ENCODE data around the gene RRP36.
A peak's percentile ranks its signal among the peaks of the same experiment; 100 is the strongest.

The RRP36 gene

DNA sequence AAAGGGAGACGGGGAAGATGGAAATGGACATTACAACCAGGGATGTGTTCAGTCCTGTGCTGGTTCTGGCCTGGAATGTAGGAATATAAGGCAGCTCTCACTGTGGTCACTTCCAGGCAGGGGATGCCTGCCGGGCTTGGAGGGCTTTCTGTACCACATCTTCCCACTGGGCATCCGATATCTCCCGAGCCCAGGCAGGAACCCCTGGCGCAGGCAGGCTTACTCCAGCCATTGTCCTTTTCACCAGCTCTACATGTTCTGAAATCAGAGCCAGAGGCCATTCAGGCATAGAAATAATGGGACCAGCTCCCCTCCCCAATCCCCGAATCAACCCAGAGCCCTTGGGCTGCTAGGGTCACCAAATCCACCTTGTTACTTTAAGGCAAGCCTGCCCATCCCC lies 9.1 kb upstream of the RRP36 start:
- Histone ChIP-seq H3K36me3 (ENCODE audit: insufficient read depth, low read depth, low read length) (peaks cover 58% of the 10 kb centered on the region), H3K27me3 (ENCODE audit: insufficient read depth, low read length) (no peaks in the 10 kb centered on the region), H3K9ac (ENCODE audit: low read depth, low read length) (peak overlapping the region; percentile 91), H3K27ac (ENCODE audit: low read length) (no peak overlapping the region), H3K9me3 (ENCODE audit: insufficient read depth, low read depth, low read length) (no peaks in the 10 kb centered on the region), H3K4me1 (ENCODE audit: insufficient read depth, low read length) (peaks cover 15% of the 10 kb centered on the region; the same call in 1 of the 2 replicates), H3K4me3 (ENCODE audit: low read length) (peak overlapping the region; percentile 99)

DNA sequence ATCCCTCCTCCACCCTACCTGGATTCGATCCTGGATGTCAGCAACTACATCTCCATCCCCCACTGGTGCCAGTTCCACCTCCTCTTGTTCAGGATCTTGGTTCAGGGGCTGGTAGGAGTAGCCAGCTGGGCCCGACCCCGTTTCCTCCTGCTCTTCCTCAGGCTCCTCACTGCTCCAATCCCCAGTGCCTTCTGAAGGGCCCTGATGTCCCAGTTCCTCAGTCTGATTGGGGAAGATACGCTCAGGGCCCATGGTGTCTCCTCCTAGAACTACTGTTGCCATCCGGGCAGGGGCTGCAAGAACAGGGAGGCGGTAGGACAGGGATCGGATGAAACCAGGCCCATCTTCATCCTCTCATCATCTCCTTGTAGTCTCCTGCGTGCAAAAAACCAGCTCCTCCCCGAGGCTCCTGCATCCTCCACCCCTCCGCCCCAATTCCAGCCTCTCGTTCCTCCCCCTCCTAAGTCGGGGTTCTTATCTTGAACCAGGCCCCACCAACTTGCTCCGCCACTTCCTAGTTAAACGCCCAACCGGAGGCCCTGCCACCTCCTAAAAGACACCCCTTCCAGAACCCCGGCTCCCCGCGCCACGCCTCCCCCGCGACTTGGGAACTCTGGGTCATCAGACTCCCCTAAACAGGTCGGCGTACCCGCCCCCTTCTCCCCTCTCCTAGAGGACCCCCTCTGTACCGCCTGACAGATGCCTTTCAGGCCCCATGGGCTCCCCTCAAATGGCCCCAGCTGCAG lies 8.2 kb upstream of the RRP36 start:
- H3K9ac ChIP-seq (ENCODE audit: low read depth, low read length) = peak overlapping the region; percentile 91
- no peaks in the 10 kb centered on the region for H3K9me3 ChIP-seq (ENCODE audit: insufficient read depth, low read depth, low read length)
- peaks cover 58% of the 10 kb centered on the region for H3K36me3 ChIP-seq (ENCODE audit: insufficient read depth, low read depth, low read length)
- peak overlapping the region; percentile 99 for H3K4me3 ChIP-seq (ENCODE audit: low read length)
- peaks cover 15% of the 10 kb centered on the region; the same call in 1 of the 2 replicates for H3K4me1 ChIP-seq (ENCODE audit: insufficient read depth, low read length)
- H3K27ac ChIP-seq (ENCODE audit: low read length) = no peak overlapping the region
- no peaks in the 10 kb centered on the region for H3K27me3 ChIP-seq (ENCODE audit: insufficient read depth, low read length)

DNA sequence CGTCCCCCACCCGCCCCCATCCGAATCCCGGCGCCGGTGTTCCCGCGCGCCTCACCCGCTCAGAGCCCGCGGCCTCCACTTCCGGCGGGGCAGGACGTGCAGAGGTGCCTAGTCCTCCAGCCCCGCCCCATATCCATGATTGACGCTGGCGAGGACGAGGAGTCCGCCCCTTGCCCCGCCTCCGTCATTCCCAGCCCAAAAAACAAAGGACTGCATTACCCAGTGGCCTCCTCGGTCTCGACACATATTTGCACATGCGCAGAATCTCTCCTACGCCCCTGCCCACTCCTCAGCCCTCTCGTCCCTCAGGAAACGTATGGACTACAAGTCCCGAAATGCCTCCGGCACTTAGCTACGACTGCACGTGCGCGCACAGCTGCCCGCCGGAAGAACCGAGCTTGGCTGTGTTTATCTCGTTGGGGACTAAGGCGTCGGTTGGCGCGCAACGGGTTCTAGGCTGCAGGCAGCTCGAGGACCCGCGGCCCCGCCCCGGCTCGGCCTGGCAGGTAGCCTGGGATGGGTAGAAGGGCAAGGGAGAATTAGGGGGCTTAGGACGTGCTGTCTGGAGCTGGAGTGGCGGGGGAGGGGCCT lies 7.5 kb upstream of the RRP36 start, which contains the start of the genes KLHDC3 and MEA1:
Gene KLHDC3 (plus strand): TSS at position 407 of the 591 bp plus-strand sequence. CDS start 2,944 bp downstream, outside the sequence.
Gene MEA1 (minus strand): TSS at position 104 of the 591 bp plus-strand sequence. CDS start 133 bp downstream, outside the sequence.
- H3K36me3 ChIP-seq (ENCODE audit: insufficient read depth, low read depth, low read length) = peaks cover 58% of the 10 kb centered on the region

DNA sequence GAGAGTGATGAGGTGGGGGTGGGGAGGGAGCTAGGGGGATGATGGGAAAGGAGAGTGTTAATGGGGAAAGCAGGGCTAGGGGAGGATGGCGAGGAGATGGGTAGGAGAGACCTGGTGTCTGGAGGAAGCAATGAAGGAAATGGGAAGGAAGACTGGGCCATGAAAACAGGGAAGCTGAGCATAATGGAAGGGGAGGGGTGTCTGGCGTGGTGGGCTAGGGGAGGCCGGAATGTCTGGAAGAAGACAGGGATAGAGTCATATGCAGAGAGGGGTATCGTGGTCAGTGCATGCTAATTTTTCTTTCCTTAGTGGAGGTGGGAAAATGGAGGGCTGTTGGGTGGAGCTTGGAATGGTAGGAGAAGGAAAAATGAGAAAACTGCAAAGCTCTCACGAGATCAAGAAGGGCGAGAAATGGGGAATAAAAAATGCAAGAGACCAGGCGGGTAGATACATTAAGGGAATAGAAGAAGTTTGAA lies 7.0 kb upstream of the RRP36 start:
- Histone ChIP-seq H3K4me3 (ENCODE audit: low read length) (peak overlapping the region; percentile 99), H3K9ac (ENCODE audit: low read depth, low read length) (peak overlapping the region; percentile 91), H3K4me1 (ENCODE audit: insufficient read depth, low read length) (peaks cover 15% of the 10 kb centered on the region; the same call in 1 of the 2 replicates), H3K9me3 (ENCODE audit: insufficient read depth, low read depth, low read length) (no peaks in the 10 kb centered on the region), H3K27ac (ENCODE audit: low read length) (peak overlapping the region; percentile 64), H3K36me3 (ENCODE audit: insufficient read depth, low read depth, low read length) (peaks cover 58% of the 10 kb centered on the region), H3K27me3 (ENCODE audit: insufficient read depth, low read length) (no peaks in the 10 kb centered on the region)

More for the DNA sequence above, 7.5 kb upstream of the RRP36 start, which contains the start of the genes KLHDC3 and MEA1:
- Histone ChIP-seq H3K4me1 (ENCODE audit: insufficient read depth, low read length) (peaks cover 15% of the 10 kb centered on the region; the same call in 1 of the 2 replicates), H3K27ac (ENCODE audit: low read length) (peak within 1 kb of the TSS; percentile 64), H3K9me3 (ENCODE audit: insufficient read depth, low read depth, low read length) (no peaks in the 10 kb centered on the region), H3K27me3 (ENCODE audit: insufficient read depth, low read length) (no peaks in the 10 kb centered on the region), H3K4me3 (ENCODE audit: low read length) (peak within 1 kb of the TSS; percentile 99), H3K9ac (ENCODE audit: low read depth, low read length) (peak within 1 kb of the TSS; percentile 91)

DNA sequence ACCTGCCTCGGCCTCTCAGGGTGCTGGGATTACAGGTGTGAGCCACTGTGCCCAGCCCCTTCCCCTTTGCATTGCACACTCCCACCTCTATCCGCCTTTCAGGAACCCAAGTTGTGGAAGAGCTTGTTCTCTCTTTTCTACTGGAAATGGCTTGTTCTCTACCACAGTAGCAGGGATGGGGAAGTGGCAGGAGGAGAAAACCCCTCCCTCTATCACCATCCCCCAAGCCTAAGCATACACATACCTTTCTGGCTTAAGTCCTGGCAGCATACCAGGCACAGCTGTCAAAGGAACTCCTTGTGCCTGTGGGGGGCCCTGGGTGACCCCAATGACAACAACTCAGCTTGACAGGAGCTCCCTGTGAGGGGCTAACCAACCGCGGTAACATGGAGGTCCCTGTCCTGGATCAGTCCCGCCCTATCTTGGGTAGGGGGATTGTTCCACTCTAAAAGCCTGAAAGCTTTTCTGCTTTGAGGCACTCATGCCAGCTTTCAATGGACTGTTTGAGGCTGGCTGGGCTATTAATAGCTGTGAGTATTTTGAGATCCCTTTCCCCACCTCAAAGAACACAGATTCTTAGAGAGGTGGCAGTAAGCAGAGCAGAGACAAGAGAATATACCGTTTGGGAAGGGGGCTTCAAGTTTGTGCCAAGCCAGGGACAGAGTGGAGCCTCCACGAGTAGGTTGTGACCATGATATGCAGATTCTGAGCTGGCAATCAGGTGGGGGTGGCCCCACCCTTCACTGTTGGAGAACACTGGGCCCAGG lies 5.1 kb upstream of the RRP36 start:
- Histone ChIP-seq H3K9me3 (ENCODE audit: insufficient read depth, low read depth, low read length) (no peaks in the 10 kb centered on the region), H3K36me3 (ENCODE audit: insufficient read depth, low read depth, low read length) (peaks cover 52% of the 10 kb centered on the region), H3K4me3 (ENCODE audit: low read length) (no peak overlapping the region), H3K4me1 (ENCODE audit: insufficient read depth, low read length) (peaks cover 22% of the 10 kb centered on the region; the same call in 1 of the 2 replicates), H3K27ac (ENCODE audit: low read length) (no peak overlapping the region), H3K9ac (ENCODE audit: low read depth, low read length) (no peak overlapping the region), H3K27me3 (ENCODE audit: insufficient read depth, low read length) (no peaks in the 10 kb centered on the region)

DNA sequence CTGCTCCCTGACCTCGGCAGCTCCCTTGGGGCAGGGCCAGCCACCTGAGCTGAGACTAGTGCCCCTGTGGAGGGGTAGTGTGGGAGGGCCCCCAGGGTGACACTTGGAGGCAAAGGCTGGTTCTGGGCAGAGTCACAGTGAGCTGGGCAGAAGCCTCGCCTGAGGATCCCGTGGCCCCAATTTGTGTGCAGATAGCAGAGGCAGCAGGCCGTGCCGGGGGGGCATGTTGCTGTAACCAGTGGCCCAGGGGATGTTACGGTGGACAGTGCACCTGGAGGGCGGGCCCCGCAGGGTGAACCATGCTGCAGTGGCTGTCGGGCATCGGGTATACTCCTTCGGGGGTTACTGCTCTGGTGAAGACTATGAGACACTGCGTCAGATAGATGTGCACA lies 4.5 kb upstream of the RRP36 start:
- no peak overlapping the region for H3K4me3 ChIP-seq (ENCODE audit: low read length)

DNA sequence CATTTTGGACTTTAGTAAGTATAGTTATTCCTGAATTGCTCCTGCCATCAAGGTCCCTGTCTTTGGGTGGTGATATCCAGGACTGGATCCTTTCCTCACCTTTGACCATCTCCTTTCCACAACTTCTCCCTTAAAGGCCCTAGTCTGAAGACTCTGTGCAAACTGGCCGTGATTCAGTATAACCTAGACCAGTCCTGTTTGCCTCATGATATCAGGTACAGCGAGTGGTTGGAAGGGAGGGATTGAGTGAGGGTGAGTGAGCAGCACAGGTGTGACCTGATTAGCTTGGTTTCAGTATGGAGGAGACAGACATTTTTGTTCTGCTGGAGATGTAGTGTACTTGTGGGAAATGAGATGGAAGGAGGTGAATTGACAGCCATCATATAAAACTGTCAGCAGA lies 2.3 kb upstream of the RRP36 start:
- Histone ChIP-seq H3K9me3 (ENCODE audit: insufficient read depth, low read depth, low read length) (no peaks in the 10 kb centered on the region), H3K27ac (ENCODE audit: low read length) (no peak overlapping the region), H3K9ac (ENCODE audit: low read depth, low read length) (no peak overlapping the region), H3K4me3 (ENCODE audit: low read length) (no peak overlapping the region), H3K36me3 (ENCODE audit: insufficient read depth, low read depth, low read length) (peaks cover 50% of the 10 kb centered on the region), H3K4me1 (ENCODE audit: insufficient read depth, low read length) (peaks cover 13% of the 10 kb centered on the region; the same call in 1 of the 2 replicates), H3K27me3 (ENCODE audit: insufficient read depth, low read length) (no peaks in the 10 kb centered on the region)

More for the DNA sequence above, 4.5 kb upstream of the RRP36 start:
- H3K9me3 ChIP-seq (ENCODE audit: insufficient read depth, low read depth, low read length) = no peaks in the 10 kb centered on the region
- H3K9ac ChIP-seq (ENCODE audit: low read depth, low read length) = no peak overlapping the region
- H3K27ac ChIP-seq (ENCODE audit: low read length) = no peak overlapping the region
- H3K27me3 ChIP-seq (ENCODE audit: insufficient read depth, low read length) = no peaks in the 10 kb centered on the region
- peaks cover 46% of the 10 kb centered on the region for H3K36me3 ChIP-seq (ENCODE audit: insufficient read depth, low read depth, low read length)
- H3K4me1 ChIP-seq (ENCODE audit: insufficient read depth, low read length) = peaks cover 22% of the 10 kb centered on the region; the same call in 1 of the 2 replicates

DNA sequence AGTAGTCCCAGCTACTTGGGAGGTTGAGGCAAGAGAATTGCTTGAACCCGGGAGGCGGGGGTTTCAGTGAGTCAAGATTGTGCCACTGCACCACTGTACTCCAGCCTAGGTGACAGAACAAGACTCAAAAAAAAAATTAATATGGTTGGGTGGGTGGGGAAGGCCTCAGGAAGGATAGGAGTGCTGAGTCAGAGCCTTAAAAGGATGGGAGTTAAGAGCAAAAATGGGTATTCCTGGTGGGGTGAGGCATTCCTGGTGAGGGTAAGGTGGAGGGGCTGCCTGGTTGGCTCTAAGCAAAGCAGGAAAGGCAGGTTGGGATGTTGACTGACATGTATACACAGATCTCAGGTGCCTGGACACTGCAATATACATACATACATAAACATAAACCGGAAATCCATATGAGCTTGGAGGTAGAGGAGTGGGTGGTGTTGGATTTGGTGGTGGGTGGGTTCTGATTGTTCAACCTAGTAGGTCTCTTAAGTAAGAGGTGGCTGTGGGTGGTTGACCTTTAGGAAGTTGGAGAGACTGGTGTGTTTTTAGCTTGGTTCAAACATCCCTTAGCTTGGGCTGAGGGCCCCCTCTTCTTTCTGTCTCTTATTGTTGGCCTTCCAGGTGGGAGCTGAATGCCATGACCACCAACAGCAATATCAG lies 1.2 kb upstream of the RRP36 start:
- Histone ChIP-seq H3K9me3 (ENCODE audit: insufficient read depth, low read depth, low read length) (no peaks in the 10 kb centered on the region), H3K4me1 (ENCODE audit: insufficient read depth, low read length) (peaks cover 9% of the 10 kb centered on the region; the same call in 1 of the 2 replicates), H3K27ac (ENCODE audit: low read length) (peak overlapping the region; percentile 89), H3K9ac (ENCODE audit: low read depth, low read length) (peak overlapping the region; percentile 100; the same call in 1 of the 2 replicates), H3K36me3 (ENCODE audit: insufficient read depth, low read depth, low read length) (peaks cover 60% of the 10 kb centered on the region), H3K4me3 (ENCODE audit: low read length) (peak overlapping the region; percentile 100; the same call in 1 of the 2 replicates), H3K27me3 (ENCODE audit: insufficient read depth, low read length) (no peaks in the 10 kb centered on the region)

DNA sequence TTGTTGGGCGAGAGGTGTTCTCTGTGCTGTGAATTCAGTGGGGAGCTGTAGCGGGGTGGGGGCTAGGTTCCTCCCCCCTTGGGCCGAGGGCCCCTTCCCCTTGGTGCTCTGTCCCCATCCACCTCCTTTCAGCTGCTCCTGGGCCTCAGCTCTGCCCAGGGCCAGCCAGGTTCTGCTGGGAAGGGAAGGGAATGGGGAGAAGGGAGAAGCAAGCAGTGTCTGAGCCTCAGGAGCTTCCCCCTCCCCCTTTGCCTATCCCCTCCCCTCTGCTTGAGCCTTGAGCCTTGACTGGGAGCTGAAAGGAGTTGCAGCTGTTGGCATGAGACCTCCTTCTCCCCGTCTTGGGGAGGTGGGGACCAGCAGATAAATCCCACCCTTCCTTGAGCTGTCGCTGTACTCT lies 576 bp upstream of the RRP36 start:
- peak overlapping the region; percentile 100; the same call in 1 of the 2 replicates for H3K9ac ChIP-seq (ENCODE audit: low read depth, low read length)

DNA sequence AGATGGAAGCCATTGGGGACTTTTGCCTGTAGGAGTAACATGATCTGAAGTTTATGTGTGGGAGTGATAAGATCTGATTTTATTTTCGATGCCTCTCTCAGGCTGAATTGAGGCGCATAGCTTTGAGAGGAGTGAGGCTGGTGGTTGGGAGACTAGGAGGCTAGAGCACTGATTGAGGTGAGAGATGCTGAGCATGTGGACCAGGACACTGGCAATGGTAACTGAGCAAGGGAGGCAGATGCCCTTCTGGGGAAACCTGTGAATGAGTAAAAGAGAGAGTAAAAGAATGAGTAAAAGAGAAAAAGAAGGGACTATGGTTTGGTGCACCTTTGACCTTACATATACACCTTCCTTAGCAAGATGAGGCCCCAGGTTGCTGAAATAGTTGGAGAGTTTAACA lies 3.0 kb downstream of the RRP36 start:
- Histone ChIP-seq H3K27ac (ENCODE audit: low read length) (no peak overlapping the region), H3K9me3 (ENCODE audit: insufficient read depth, low read depth, low read length) (no peaks in the 10 kb centered on the region), H3K4me1 (ENCODE audit: insufficient read depth, low read length) (peaks cover 7% of the 10 kb centered on the region; the same call in 1 of the 2 replicates), H3K9ac (ENCODE audit: low read depth, low read length) (no peak overlapping the region), H3K36me3 (ENCODE audit: insufficient read depth, low read depth, low read length) (peaks cover 76% of the 10 kb centered on the region), H3K27me3 (ENCODE audit: insufficient read depth, low read length) (no peaks in the 10 kb centered on the region), H3K4me3 (ENCODE audit: low read length) (no peak overlapping the region)

More for the DNA sequence above, 576 bp upstream of the RRP36 start:
- peak overlapping the region; percentile 89 for H3K27ac ChIP-seq (ENCODE audit: low read length)
- H3K4me3 ChIP-seq (ENCODE audit: low read length) = peak overlapping the region; percentile 100
- peaks cover 65% of the 10 kb centered on the region for H3K36me3 ChIP-seq (ENCODE audit: insufficient read depth, low read depth, low read length)
- peaks cover 7% of the 10 kb centered on the region; the same call in 1 of the 2 replicates for H3K4me1 ChIP-seq (ENCODE audit: insufficient read depth, low read length)
- no peaks in the 10 kb centered on the region for H3K27me3 ChIP-seq (ENCODE audit: insufficient read depth, low read length)
- H3K9me3 ChIP-seq (ENCODE audit: insufficient read depth, low read depth, low read length) = no peaks in the 10 kb centered on the region

DNA sequence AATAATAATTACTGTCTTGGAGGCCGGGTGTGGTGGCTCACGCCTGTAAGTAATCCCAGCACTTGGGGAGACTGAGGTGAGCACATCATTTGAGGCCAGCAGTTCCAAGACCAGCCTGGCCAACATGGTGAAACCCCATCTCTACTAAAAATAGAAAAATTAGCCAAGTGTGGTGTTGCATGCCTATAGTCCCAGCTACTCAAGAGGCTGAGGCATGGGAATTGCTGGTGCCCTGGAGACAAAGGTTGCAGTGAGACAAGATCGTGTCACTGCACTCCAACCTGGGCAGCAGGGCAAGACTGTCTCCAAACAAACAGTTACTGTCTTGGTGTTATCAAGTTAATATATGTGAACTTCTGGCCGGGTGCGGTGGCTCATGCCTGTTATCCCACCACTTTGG lies 4.9 kb downstream of the RRP36 start:
- Histone ChIP-seq H3K36me3 (ENCODE audit: insufficient read depth, low read depth, low read length) (peaks cover 72% of the 10 kb centered on the region), H3K4me1 (ENCODE audit: insufficient read depth, low read length) (no peaks in the 10 kb centered on the region), H3K27ac (ENCODE audit: low read length) (no peak overlapping the region), H3K27me3 (ENCODE audit: insufficient read depth, low read length) (no peaks in the 10 kb centered on the region), H3K9ac (ENCODE audit: low read depth, low read length) (no peak overlapping the region), H3K9me3 (ENCODE audit: insufficient read depth, low read depth, low read length) (no peaks in the 10 kb centered on the region), H3K4me3 (ENCODE audit: low read length) (no peak overlapping the region)

Measured in iPS-20b (cell line).